Measurements from ENCODE around the gene DENND1A. TPM values are rescaled to one million over a fixed set of nuclear protein-coding genes. Genes with fewer than 3 reads are reported as not detected.

DENND1A gene
- total RNA-seq, 2 experiments from 2014 or later: 12.2 to 14.5 TPM

DNA sequence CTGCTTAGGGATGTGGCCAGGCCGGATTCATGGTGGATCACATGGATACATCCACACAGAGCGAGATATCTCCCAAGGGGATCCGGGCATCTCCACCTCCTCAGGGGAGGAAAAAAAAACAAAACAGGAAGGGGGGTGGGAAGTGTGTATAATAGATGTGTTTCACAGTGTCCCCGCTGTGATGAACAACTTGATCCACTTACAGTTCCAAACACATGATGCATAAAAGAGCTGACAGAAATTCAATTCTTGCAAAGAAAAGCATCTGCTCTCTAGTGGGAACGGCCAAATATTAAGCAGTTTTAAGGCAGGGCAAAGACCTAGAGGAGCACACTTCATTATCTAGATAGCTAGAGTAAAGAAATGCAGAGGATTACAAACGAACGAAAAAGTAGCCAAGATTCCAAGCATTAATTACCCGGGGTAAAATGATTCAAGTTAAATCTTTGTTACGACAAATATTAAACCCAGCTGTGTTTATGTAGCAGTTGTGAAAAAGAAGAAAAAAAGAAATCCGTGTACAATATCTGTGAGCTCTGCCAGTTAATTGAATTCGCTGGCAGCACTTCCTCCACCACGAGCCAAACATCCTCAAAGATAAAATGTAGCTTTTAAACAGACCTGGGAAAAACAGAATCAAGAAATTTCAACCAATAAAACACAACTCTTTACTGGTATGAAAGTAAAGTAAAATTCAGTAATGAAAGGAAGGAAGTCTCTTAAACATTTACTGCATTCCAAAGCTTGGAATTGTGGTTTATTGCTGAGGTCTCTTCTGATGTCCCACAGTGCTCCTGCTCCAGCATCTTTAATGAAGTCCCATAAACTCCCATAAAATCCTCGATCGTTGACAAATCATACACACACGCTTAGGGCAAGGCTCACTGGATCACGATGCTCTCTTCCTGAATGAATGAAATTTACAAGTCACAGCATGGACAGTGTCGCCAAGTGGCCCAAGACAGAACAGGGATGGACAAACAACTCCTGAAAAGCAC is 360.9 kb downstream of the DENND1A start:
- H3K4me3 Mint-ChIP-seq: no peak overlapping the region
- peaks cover 2% of the 10 kb centered on the region for H3K36me3 Mint-ChIP-seq
- no peak overlapping the region for H3K27ac Mint-ChIP-seq
- DNase-seq (no peak), ATAC-seq (no peak)
- H3K4me1 Mint-ChIP-seq: no peaks in the 10 kb centered on the region
- H3K27me3 Mint-ChIP-seq: no peaks in the 10 kb centered on the region
- no peaks in the 10 kb centered on the region for H3K9me3 Mint-ChIP-seq (ENCODE audit: low read depth)
- CTCF ChIA-PET: no interaction called here

DNA sequence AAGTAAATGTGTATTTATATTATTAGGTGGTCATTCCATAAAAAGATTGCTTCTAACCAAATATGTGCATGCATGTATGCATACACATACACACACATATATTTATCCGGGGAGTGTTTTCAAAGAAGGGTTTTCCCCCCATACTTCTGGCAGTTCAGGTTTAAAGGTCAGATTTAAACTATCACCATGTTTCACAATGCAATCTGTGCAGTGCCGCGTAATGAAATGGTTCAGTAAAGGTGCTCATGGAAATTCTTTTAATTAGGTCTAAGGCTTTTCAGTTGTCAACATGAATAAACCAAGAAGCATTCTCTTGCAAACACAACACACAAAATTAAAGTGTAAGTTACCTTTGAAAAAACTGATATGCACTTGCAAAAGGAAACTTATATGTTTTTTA is 362.9 kb downstream of the DENND1A start:
- Mint-ChIP-seq H3K4me1 (peaks cover 11% of the 10 kb centered on the region), H3K36me3 (peaks cover 2% of the 10 kb centered on the region), H3K9me3 (ENCODE audit: low read depth) (no peaks in the 10 kb centered on the region), H3K27ac (no peak overlapping the region), H3K27me3 (peaks cover 1% of the 10 kb centered on the region), H3K4me3 (no peak overlapping the region)
- ATAC-seq (no peak), DNase-seq (no peak)
- CTCF ChIA-PET: no interaction called here

DNA sequence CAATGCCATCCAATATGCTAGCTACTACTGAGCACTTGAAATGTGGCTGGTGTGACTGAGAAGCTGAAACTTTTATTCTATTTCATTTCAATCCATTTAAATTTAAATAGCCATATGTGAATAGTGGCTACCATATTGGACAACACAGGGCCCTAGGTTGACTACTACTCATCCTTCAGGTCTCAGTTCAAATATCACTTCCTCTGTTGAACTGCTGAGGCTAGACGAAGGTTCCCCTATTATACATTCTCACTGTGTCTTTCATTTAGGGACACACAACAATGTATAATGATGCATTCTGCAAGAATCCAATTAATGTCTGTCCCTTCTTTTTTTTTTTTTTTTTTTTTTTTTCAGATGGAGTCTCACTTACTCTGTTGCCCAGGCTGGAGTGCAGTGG is 365.3 kb downstream of the DENND1A start:
- Mint-ChIP-seq H3K4me3 (no peak overlapping the region), H3K36me3 (peaks cover 6% of the 10 kb centered on the region), H3K27me3 (peaks cover 9% of the 10 kb centered on the region), H3K27ac (no peak overlapping the region), H3K9me3 (ENCODE audit: low read depth) (no peaks in the 10 kb centered on the region), H3K4me1 (peaks cover 15% of the 10 kb centered on the region)
- DNase-seq: no peak
- ATAC-seq: no peak
- CTCF ChIA-PET: interaction anchor here (0.7 kb wide), 1 partner anchor 262 kb away, joined by 3 read pairs; no protein-coding TSS in a partner anchor

DNA sequence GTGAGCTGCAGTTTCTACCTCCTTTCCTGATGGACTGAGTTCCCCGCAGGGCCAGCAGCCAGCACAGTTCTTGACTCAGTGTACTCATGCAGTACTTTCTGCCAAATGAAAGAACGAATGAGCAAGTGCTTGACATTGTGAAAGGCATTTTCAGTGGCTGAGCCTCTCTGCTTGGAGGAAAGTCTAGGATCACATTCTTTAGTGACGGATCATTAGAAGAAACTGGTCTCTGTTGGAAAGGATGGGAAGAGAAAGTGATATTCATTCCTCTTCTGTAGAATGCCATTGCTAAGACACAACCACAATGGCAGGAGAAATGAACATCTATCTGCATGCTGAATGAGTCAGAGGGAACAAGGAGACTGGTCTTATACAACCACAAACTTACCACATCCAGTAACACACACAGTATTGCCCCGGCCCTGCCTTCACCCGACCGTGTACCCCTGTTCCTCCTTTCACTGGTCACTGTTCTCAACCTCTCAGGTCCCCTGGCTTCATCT is 367.0 kb downstream of the DENND1A start:
- peaks cover 9% of the 10 kb centered on the region for H3K27me3 Mint-ChIP-seq
- no peak overlapping the region for H3K4me3 Mint-ChIP-seq
- H3K9me3 Mint-ChIP-seq (ENCODE audit: low read depth): no peaks in the 10 kb centered on the region
- no peak overlapping the region for H3K27ac Mint-ChIP-seq
- H3K36me3 Mint-ChIP-seq: peaks cover 6% of the 10 kb centered on the region
- DNase-seq (peak; percentile 63), ATAC-seq (peak; percentile 87)
- H3K4me1 Mint-ChIP-seq: peaks cover 15% of the 10 kb centered on the region
- CTCF ChIA-PET: no interaction called here

DNA sequence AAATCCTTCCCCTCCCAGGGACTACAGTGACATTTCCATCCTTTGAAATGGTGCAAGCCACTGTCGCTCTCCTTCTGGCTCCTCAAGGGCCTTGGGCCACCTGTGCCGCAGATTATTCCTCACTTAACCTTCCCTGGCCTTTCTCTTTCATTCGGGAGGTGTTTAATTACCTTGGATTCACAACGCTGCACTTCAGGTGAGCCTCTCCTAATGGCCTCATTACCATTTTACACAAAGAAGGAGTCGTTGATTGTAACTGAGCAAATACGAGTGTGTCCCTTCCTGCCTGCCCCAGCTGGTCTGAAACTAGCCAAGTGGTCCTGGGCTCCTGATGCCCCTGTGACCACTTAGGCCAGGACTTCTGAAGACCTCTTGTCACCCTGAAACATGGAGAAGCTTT is 368.9 kb downstream of the DENND1A start:
- DNase-seq (no peak), ATAC-seq (no peak)
- Mint-ChIP-seq H3K27me3 (peaks cover 9% of the 10 kb centered on the region), H3K27ac (no peak overlapping the region), H3K4me1 (peaks cover 15% of the 10 kb centered on the region), H3K36me3 (peaks cover 6% of the 10 kb centered on the region), H3K9me3 (ENCODE audit: low read depth) (no peaks in the 10 kb centered on the region), H3K4me3 (no peak overlapping the region)
- CTCF ChIA-PET: no interaction called here

DNA sequence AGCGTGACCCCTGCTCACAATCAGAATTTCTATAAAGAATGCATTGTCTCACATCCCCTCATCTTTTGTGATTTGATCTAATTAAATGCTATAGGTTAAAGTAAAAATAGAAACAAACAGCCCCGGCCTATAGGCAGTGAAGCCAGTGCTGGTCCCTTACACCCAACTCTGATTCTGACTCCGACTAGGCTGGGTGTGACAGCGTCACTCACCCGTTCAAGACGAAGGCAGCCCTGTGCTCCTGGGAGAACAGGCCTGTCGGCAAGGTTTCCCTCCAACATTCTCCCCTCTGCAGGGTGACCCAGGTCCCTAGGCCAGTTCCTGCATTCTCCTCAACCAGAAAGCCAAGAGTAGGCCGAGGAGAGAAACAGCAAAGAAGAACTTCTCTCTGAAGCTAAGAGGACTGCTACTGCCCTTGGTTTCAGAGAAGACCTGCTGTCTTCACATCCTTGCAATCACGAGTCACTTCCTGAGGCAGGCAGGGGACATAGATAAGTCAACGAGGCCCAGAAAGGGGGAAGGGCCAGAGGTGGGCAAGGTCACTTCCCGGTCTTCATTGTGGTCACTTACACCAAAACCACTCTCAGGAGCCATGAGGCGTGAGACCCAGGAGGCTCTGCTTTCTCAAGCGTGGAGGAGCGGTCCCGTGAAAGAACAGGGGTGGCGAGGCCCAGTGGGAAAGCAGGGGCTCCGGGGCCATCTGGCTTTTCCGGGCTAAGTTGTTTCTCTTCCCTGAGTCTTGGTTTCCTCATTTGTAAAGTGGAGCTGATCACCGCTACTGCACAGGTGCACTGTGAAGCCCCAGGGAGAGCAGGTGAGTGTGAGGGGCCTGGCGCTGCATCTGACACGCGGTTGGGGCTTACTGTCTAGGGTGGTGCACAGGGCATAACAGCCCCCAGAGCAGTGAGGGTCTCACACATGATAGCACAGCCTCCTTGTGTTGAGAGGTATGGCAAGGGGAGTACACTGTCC is 373.2 kb downstream of the DENND1A start:
- ATAC-seq: no peak
- no peaks in the 10 kb centered on the region for H3K9me3 Mint-ChIP-seq (ENCODE audit: low read depth)
- H3K4me3 Mint-ChIP-seq: no peak overlapping the region
- H3K36me3 Mint-ChIP-seq: peaks cover 1% of the 10 kb centered on the region
- CTCF ChIA-PET: no interaction called here
- peaks cover 5% of the 10 kb centered on the region for H3K27me3 Mint-ChIP-seq
- H3K27ac Mint-ChIP-seq: no peak overlapping the region
- DNase-seq: no peak
- H3K4me1 Mint-ChIP-seq: peaks cover 2% of the 10 kb centered on the region

DNA sequence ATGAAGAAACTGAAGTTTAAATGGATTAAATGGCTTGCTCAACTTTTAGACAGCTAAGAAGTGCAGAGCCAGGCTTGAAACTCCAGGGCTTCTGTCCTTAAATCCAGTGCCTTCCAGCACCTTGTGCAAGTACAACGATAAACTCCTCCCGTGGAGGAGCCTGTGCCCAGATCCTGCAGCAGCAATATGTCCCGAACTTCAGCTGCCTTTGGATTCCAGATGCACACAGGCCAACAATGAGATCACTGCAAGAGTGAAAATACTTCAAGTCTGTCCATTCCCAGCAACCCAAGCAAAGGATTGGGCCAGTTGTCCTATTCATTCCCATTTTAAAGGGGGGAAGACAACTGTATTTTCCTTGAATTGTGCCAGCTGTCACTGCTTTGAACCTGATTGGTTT is 374.3 kb downstream of the DENND1A start:
- Mint-ChIP-seq H3K4me1 (no peaks in the 10 kb centered on the region), H3K27ac (no peak overlapping the region), H3K27me3 (no peaks in the 10 kb centered on the region), H3K9me3 (ENCODE audit: low read depth) (no peaks in the 10 kb centered on the region), H3K36me3 (no peaks in the 10 kb centered on the region), H3K4me3 (no peak overlapping the region)
- CTCF ChIA-PET: no interaction called here
- ATAC-seq (no peak), DNase-seq (no peak)

DNA sequence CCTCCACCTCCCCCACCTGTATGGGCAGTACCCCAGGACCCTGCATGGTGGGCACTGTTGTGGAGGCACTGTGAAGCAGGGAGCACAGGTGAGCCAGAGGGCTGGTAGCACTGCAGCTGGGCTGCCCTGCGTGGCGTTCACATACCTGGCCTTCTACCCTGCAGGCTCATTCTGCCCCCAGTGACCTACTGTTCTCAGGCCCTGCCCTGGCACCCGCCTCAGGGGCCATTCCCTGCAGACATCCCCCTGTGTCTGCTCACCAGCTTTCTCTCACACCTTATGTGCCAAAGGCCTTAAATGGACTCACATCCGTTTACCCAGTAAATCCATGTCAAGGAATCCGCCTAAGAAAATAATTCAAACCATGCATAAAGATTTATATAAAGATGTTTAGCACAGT is 377.4 kb downstream of the DENND1A start:
- no peak overlapping the region for H3K4me3 Mint-ChIP-seq
- no peak overlapping the region for H3K27ac Mint-ChIP-seq
- no peaks in the 10 kb centered on the region for H3K4me1 Mint-ChIP-seq
- CTCF ChIA-PET: no interaction called here
- DNase-seq: no peak
- ATAC-seq: no peak
- H3K36me3 Mint-ChIP-seq: no peaks in the 10 kb centered on the region
- no peaks in the 10 kb centered on the region for H3K9me3 Mint-ChIP-seq (ENCODE audit: low read depth)
- H3K27me3 Mint-ChIP-seq: no peaks in the 10 kb centered on the region

DNA sequence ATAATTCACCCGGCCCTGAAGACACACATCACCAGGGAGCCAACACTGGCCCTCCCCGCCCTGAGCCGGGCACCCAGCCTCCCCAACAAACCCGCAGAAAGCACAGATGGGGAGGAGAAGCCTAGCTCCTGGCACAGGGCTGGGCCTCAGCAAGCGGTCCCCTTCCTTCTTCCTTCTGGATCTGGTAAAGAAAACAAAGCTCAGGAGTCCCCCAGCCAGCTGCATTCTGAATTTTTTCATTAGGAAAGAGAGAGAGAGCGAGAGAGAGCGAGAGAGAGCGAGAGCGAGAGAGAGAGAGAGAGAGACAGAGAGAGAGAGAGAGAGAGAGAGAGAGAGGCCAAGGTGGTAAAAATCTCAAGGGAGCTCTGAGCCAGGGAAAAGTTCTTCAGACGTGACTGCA is 378.2 kb downstream of the DENND1A start:
- ATAC-seq (no peak), DNase-seq (no peak)
- Mint-ChIP-seq H3K9me3 (ENCODE audit: low read depth) (no peaks in the 10 kb centered on the region), H3K4me1 (no peaks in the 10 kb centered on the region), H3K27me3 (no peaks in the 10 kb centered on the region), H3K4me3 (no peak overlapping the region), H3K36me3 (no peaks in the 10 kb centered on the region), H3K27ac (no peak overlapping the region)
- CTCF ChIA-PET: no interaction called here

DNA sequence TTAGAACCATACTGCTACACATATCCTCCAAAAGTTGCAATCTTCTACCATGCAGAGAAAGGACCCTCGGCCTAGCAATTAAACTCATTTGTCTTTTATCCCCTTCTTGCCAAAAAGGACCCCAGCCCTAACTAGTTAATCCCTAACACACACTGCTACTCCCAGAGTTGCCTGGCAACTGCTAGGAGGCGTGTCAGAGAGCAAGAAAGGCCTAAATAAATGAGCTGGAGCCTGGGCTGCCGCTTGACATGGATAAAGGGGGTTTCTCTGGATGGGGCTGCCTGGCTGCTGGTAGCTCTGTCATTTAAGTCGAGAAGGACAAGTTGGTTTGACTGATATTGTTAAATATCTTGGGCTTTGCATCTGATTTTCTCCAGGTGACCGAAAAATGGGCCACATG is 379.1 kb downstream of the DENND1A start:
- Mint-ChIP-seq H3K4me3 (no peak overlapping the region), H3K27ac (no peak overlapping the region), H3K36me3 (no peaks in the 10 kb centered on the region), H3K27me3 (no peaks in the 10 kb centered on the region), H3K4me1 (no peaks in the 10 kb centered on the region), H3K9me3 (ENCODE audit: low read depth) (no peaks in the 10 kb centered on the region)
- DNase-seq (no peak), ATAC-seq (no peak)
- CTCF ChIA-PET: no interaction called here

DNA sequence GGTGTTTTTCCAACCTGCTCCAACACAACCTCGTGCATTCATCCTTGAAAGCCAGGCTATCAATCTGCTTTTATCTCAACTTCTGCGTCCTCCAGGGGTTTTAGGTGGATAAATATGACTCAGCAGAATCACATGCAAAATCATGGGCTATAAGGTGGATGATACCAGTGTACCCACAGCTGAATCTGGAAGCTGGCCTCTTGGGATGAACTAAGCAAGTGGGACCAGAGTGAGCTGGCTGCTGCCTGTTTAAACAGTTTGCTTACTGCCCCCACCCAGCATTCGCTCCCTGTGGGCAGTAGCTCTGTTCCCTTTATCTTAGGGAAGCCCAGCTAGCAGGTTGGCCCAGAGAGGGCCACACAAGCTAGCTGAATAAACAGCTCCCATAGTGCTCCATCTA is 379.9 kb downstream of the DENND1A start:
- H3K27me3 Mint-ChIP-seq: no peaks in the 10 kb centered on the region
- no peaks in the 10 kb centered on the region for H3K4me1 Mint-ChIP-seq
- no peak for ATAC-seq
- H3K9me3 Mint-ChIP-seq (ENCODE audit: low read depth): no peaks in the 10 kb centered on the region
- H3K36me3 Mint-ChIP-seq: no peaks in the 10 kb centered on the region
- DNase-seq: no peak
- H3K4me3 Mint-ChIP-seq: no peak overlapping the region
- CTCF ChIA-PET: no interaction called here
- no peak overlapping the region for H3K27ac Mint-ChIP-seq

DNA sequence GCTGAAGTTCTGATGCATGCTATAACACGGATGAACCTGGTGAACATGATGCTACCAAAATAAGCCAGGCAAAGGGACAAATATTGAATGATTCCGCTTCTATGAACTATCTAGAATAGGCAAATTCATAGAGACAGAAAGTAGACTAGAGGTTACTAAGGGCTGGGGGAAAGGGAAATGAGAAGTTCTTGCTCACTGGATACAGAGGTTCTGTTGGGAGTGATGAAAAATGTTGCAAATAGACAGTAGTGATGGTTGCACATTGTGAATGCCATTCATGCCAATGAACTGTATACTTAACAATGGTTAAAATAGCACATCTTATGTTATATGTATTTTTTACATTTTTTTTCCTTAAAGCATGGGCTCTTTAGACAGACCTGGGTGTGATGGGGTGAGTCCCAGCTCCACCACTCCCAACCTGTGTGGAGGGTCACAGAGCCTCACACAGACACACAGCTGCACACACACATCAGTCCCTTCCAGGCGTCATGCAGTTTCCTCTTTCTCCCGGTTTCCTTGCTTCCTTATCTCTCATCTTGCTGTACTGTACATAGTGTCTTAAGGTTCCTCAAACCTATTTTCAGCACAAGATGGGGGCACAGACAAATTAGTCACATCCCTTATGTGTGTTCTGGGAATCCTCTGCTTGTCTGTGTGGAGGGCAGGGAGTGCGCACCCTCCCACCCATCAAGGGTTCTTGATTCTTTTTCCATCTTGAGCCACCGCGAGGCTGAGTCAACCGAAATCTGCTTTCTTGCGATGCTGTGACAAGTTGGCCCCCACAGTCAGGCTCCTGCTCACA is 381.0 kb downstream of the DENND1A start:
- CTCF ChIA-PET: interaction anchor here (1.3 kb wide), 1 partner anchor 492 kb away, joined by 3 read pairs; no protein-coding TSS in a partner anchor
- H3K9me3 Mint-ChIP-seq (ENCODE audit: low read depth): no peaks in the 10 kb centered on the region
- DNase-seq (no peak), ATAC-seq (no peak)
- no peak overlapping the region for H3K27ac Mint-ChIP-seq
- no peaks in the 10 kb centered on the region for H3K27me3 Mint-ChIP-seq
- no peaks in the 10 kb centered on the region for H3K4me1 Mint-ChIP-seq
- H3K4me3 Mint-ChIP-seq: no peak overlapping the region
- H3K36me3 Mint-ChIP-seq: no peaks in the 10 kb centered on the region
